Measurements from ENCODE around the gene RPS6KA2.
"Not testable (repeated sequence)": the region's sequence is repeated elsewhere in the genome, so short reads cannot be mapped to it uniquely, and the experiment has no call there.

Gene RPS6KA2

GRCh38 chr6:166395351-166395750 lies 231.7 kb downstream of the RPS6KA2 start:
- no peak for DNase-seq (ENCODE audit: low spot score)

GRCh38 chr6:166394036-166394892 lies 232.8 kb downstream of the RPS6KA2 start:
- DNase-seq (ENCODE audit: low spot score): no peak

GRCh38 chr6:166393535-166393823 lies 233.6 kb downstream of the RPS6KA2 start:
- no peak for DNase-seq (ENCODE audit: low spot score)

- DNase-seq (ENCODE audit: low spot score): not testable (repeated sequence)
Observed at GRCh38 chr6:166392755-166393534, 234.1 kb downstream of the RPS6KA2 start.

- DNase-seq (ENCODE audit: low spot score): no peak
Observed at GRCh38 chr6:166389119-166389518, 237.9 kb downstream of the RPS6KA2 start.

GRCh38 chr6:166388290-166389004 lies 238.6 kb downstream of the RPS6KA2 start:
- DNase-seq (ENCODE audit: low spot score): no peak

GRCh38 chr6:166387642-166388289 lies 239.3 kb downstream of the RPS6KA2 start:
- no peak for DNase-seq (ENCODE audit: low spot score)

GRCh38 chr6:166387098-166387497 lies 240.0 kb downstream of the RPS6KA2 start:
- not testable (repeated sequence) for DNase-seq (ENCODE audit: low spot score)

GRCh38 chr6:166386111-166386510 lies 240.9 kb downstream of the RPS6KA2 start:
- DNase-seq (ENCODE audit: low spot score): no peak

- not testable (repeated sequence) for DNase-seq (ENCODE audit: low spot score)
Observed at GRCh38 chr6:166383802-166384363, 243.2 kb downstream of the RPS6KA2 start.

GRCh38 chr6:166382933-166383801 lies 243.9 kb downstream of the RPS6KA2 start, which contains the start of gene MPC1:
MPC1 (minus strand) TSS chr6:166382940; CDS start chr6:166382876, 64 bp downstream.
- peak; percentile 95 for DNase-seq (ENCODE audit: low spot score)

- peak; percentile 30 for DNase-seq (ENCODE audit: low spot score)
Observed at GRCh38 chr6:166382500-166382932, 244.5 kb downstream of the RPS6KA2 start.

- peak; percentile 57 for DNase-seq (ENCODE audit: low spot score)
Observed at GRCh38 chr6:166381733-166382499, 245.1 kb downstream of the RPS6KA2 start.

GRCh38 chr6:166381381-166381732 lies 245.7 kb downstream of the RPS6KA2 start:
- DNase-seq (ENCODE audit: low spot score): no peak

- no peak for DNase-seq (ENCODE audit: low spot score)
Observed at GRCh38 chr6:166379800-166380199, 247.3 kb downstream of the RPS6KA2 start.

- DNase-seq (ENCODE audit: low spot score): no peak
Observed at GRCh38 chr6:166379103-166379586, 247.9 kb downstream of the RPS6KA2 start.

GRCh38 chr6:166377721-166378120 lies 249.3 kb downstream of the RPS6KA2 start:
- no peak for DNase-seq (ENCODE audit: low spot score)

- DNase-seq (ENCODE audit: low spot score): no peak
Observed at GRCh38 chr6:166375013-166375412, 252.0 kb downstream of the RPS6KA2 start.

GRCh38 chr6:166370489-166370888 lies 256.6 kb downstream of the RPS6KA2 start:
- no peak for DNase-seq (ENCODE audit: low spot score)

- no peak for DNase-seq (ENCODE audit: low spot score)
Observed at GRCh38 chr6:166369782-166370181, 257.3 kb downstream of the RPS6KA2 start.
